Right lung (tissue), 5 donors: ENCODE results near the gene MLX. TPM values are rescaled to one million over a fixed set of nuclear protein-coding genes. Genes with fewer than 3 reads are reported as not detected.
"Not testable (repeated sequence)": the region's sequence is repeated elsewhere in the genome, so short reads cannot be mapped to it uniquely, and the experiment has no call there.

Experiments used
- DNase-seq, 2 donors: peaks; one replicate each; pipeline ENCODE4 v3.0.0-alpha.2; 2013
- polyA plus RNA-seq, 5 donors: library from polyadenylated mRNA; unstranded; fragments of 120-200 nt; gene quantifications; one replicate each; pipeline versions ENCODE4 v1.2.1 to v1.2.3, GENCODE V29; 2013; ENCODE audit warnings: inconsistent platforms in 1 of 5, low replicate concordance in 1 of 5; ENCODE audit not compliant: insufficient read length in 5 of 5, insufficient read depth in 1 of 5

MLX gene
- polyA plus RNA-seq, 5 donors: 37.5 to 45.9 (median 39.9) TPM

DNA sequence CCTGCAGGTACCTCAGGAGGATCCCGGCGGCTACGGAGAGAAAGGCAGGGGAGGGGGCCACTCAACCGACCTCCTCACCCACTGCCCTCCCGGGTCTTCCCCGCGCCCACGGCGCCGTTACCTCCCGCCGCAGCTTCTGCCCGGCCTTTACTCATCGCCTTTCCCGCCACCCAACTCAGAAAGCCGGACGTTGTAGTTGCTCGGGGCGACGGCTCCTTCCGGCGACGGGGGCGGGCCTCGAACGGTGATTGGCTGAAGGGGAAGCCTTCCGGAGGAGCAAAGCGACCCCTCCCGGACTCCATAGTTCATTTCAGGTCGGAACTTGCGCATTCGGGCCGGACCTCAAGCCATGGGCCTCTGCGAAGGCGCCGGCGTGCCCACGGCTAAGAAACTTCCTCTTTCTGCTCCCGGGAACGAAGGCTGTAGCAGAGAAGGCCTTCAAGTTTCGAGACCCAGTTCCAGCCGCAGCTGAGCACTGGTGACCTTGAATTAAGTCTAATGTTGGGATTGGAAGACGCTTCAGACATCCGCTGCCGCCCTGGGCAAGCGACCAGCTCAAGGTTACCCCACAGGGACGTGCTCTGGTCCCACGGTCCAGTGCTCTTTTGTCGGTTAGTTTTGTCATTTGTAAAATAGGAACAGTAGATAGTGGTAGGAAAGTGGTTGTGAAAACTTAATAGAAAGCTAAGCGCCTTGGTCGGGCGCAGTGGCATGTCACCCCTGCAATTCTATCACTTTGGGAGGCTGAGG lies 10.8 kb downstream of the MLX start, which contains the start of gene PSMC3IP:
PSMC3IP (minus strand) TSS at position 198 of the 750 bp plus-strand sequence; CDS start at position 155, 43 bp downstream.
- peak; percentile 90 to 91 for DNase-seq

DNA sequence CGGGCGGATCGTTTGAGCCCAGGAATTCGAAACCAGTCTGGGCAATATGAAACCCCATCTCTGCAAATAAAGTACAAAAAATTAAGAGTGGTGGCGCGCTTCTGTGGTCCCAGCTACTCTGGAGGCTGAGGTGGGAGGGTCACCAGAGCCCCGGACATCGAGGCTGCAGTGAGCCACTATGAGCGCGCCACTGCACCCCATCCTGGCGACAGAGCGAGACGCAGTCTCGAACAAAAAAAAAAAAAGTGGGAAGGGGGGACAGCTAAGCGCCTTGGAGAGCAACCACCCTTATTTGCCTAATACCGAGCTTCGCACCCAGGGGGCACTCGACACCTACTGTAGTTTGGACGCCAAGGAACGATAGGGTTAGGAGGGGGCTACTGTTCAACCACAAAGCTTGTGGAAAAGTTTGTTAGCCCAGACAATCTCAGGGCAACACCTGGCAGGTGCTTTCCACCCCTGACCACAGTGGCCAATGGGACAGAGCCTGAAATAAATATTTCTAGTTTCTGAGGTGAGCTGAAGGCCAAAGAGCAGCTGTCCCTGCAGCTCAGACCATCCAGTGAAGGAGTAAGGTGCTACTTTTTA lies 11.5 kb downstream of the MLX start:
- DNase-seq: peak; percentile 65 to 70

- no peak for DNase-seq
Measured at GRCh38 chr17:42579794-42580551, 13.1 kb downstream of the MLX start.

DNA sequence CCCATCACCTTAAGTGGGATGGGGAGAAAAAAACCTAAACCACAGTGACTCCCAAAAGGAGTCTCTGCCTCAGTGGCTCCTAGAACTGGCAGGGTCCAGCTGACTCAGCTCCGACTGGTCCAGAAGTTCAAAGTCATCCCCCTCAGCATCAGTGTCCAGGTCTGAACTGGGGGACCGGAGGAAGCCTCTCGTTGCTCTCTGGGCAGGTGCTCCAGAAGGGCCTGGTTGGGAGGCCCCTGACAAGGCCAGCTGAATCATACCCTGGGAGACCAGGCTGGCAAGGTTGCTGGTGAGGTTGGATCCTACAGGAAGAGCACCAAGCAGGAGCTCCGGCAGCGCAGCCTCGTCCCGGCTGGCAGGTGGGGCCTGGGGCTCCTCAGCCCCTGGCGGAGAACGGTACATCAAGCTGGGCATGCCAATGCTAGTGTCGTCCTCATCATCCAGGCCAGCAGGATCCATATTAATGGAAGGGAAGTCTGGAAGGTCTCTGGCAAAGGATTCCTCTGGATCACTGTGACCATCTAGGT lies 14.9 kb downstream of the MLX start:
- DNase-seq: no peak

GRCh38 chr17:42584880-42585279 lies 18.0 kb downstream of the MLX start:
- no peak for DNase-seq

DNA sequence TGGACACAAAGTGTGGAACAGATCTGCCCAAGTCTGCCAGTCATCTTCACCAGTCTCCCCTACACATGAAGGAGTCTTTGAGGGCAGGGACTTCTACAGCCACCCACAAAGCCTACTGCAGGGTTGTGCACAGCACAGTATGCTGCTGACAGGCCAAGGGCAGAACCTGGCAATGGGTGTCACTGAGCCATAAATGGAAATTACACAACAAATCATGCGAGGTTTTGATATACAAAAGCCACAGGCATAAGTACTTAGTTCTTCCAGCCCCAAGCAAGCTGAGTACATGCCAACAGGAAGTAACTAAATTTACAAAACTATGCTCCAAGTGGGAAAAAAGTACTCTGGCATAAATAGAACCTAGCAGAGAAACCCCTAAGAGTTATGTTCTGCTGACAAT lies 18.5 kb downstream of the MLX start:
- no peak for DNase-seq

DNA sequence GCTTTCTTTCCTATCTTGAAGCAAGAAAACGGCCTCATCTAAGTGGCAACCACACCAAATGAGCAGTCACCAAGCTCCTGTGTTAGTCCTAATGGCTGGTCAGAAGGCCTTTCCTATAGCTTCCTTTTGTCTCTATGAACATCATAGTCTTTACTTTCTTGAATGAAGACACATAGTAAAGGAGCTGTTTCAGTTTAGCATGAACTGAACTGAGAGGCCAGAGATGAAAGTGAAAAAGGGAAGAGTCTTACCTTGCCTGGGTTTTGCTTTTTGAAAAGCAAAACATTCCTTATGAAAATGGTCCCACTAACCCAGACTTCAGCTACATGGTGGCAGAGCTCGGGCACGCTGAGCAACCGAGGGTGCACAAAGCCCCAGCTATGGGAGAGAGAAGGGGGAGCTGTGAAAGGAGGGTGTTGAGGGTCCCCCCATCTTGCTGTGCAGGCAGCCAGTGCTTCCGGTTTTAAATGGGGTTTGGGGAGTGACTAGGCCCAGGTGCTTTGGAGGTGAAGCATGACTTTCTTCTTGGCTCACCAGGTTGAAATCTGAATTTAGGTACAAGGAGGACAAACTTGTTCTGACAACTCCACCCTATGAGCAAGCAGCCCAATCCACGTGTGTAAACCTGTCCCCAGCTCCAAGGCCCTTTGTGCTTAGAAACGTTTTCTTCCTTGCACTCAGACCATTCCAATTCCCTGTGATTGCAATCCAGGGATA lies 19.8 kb downstream of the MLX start:
- no peak for DNase-seq

GRCh38 chr17:42590886-42591285 lies 24.0 kb downstream of the MLX start:
- DNase-seq: no peak

GRCh38 chr17:42591411-42591810 lies 24.5 kb downstream of the MLX start:
- no peak for DNase-seq

GRCh38 chr17:42596386-42596785 lies 29.5 kb downstream of the MLX start:
- no peak for DNase-seq

GRCh38 chr17:42598905-42599304 lies 32.0 kb downstream of the MLX start:
- DNase-seq: no peak

GRCh38 chr17:42603318-42603717 lies 36.4 kb downstream of the MLX start:
- DNase-seq: no peak

- DNase-seq: no peak
Measured at GRCh38 chr17:42607769-42608168, 40.9 kb downstream of the MLX start.

DNA sequence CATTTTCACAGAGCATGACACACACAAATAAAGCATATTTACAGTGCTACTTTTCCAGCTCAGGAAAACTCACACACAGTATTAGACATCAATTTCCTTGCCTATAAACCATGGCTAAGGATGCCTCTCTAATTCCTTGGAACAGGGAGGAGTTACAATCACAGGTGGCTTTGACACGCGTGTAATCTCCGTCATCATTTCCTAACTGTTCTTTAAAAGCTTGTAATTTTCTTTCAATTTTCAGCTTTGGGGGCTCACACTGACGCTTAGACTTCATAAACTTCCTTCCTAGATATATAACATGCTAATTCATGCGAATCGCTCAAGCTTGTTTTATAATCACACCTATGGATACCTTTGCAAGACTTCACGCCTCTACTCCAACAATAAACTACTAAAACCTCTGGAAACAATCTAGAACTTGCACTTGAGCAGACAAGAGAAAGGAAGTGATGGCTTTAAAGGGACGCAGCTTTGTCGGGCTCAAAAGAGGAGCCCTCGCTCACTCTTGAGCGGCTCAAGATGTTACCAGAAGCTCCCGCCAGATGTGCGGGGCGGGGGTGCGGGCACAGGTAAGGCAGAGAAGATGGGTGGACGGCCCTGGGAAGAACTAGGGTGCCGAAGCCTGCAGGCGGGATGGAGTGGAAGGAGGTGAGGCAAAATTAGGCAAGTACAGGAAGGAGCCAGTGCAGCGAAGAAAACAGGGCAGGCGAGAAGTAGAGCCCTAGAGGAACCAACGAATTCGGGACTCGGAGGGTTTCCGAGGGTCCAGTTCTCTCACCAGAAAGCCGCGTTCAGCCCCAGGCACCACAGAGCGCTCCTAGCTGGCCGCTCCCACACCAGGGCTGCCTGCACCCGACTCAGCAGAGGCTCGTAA lies 41.6 kb downstream of the MLX start:
- DNase-seq: no peak

- DNase-seq: peak; percentile 100
Measured at GRCh38 chr17:42609182-42609813, 42.4 kb downstream of the MLX start, which contains the start of the genes RETREG3 and TUBG1. Gene RETREG3, minus strand, starts transcription at chr17:42609374. Its CDS starts 50 bp downstream, at chr17:42609324. Gene TUBG1, plus strand, starts transcription at chr17:42609683. Its CDS starts 55 bp downstream, at chr17:42609738.

GRCh38 chr17:42609814-42610801 lies 43.2 kb downstream of the MLX start:
- not testable (repeated sequence) for DNase-seq

- DNase-seq: no peak
Measured at GRCh38 chr17:42612013-42612412, 45.1 kb downstream of the MLX start.

DNA sequence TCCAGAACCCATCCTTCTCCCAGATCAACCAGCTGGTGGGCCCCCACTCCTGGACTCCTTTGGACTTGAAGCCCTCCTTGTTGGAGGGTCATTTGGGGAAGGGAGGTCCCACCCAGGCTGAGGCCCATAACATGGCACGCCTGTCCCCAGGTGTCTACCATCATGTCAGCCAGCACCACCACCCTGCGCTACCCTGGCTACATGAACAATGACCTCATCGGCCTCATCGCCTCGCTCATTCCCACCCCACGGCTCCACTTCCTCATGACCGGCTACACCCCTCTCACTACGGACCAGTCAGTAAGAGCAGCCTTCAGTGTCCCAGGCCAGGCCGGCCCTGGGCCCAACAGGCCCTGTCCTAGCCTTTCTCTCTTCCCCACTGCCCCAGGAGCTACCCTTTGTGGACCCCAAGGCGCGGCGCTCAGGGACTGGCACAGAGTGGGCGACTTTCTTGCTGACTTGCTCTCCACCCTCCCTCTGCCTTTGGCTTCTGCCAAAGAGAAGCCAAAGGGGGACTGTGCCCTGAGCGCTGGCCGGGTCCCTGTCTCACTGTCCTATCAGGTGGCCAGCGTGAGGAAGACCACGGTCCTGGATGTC lies 46.9 kb downstream of the MLX start:
- no peak for DNase-seq
